GM23338 (cell line): ENCODE results near the gene ADCY3. TPM values are rescaled to one million over a fixed set of nuclear protein-coding genes. Genes with fewer than 3 reads are reported as not detected.

Source experiments
- ATAC-seq: fragments of 200-7000 bp; cut with Tn5 transposase; 3 replicates; pipeline ENCODE4 v1.9.1; 2020
- DNase-seq: peaks from one replicate; pipeline ENCODE4 v3.0.0-alpha.2; 2015; ENCODE audit warnings: low spot score
- H2AFZ ChIP-seq: fragments of 200-600 bp; sonication (generic); 2 replicates; pipeline ENCODE4 v1.8.0; 2016; ENCODE audit warnings: antibody characterized with exemption, mild to moderate bottlenecking, moderate library complexity
- H3F3A ChIP-seq: fragments of 200-600 bp; sonication (generic); replicated peaks from 2 replicates; pipeline ENCODE4 v1.8.0; 2017; ENCODE audit warnings: antibody characterized with exemption, mixed run types, low read depth
- H3K27ac ChIP-seq: fragments of 200-600 bp; sonication (generic); 2 replicates; pipeline ENCODE4 v1.6.1; 2016; ENCODE audit warnings: low read depth
- H3K27me3 ChIP-seq: fragments of 200-600 bp; sonication (generic); 2 replicates; pipeline ENCODE4 v1.8.0; 2016; ENCODE audit warnings: mild to moderate bottlenecking, mixed run types, moderate library complexity; ENCODE audit not compliant: insufficient read depth
- H3K36me3 ChIP-seq: fragments of 200-600 bp; sonication (generic); 2 replicates; pipeline ENCODE4 v1.8.0; 2016; ENCODE audit warnings: mild to moderate bottlenecking; ENCODE audit not compliant: insufficient read depth
- H3K4me1 ChIP-seq: fragments of 200-600 bp; sonication (generic); 2 replicates; pipeline ENCODE4 v1.8.0; 2016; ENCODE audit warnings: mild to moderate bottlenecking, moderate library complexity; ENCODE audit not compliant: insufficient read depth
- H3K4me2 ChIP-seq: fragments of 200-600 bp; sonication (generic); 2 replicates; pipeline ENCODE4 v1.7.1; 2017; ENCODE audit warnings: mixed run types
- H3K4me3 ChIP-seq: fragments of 200-600 bp; sonication (generic); 2 replicates; pipeline ENCODE4 v1.6.1; 2016; ENCODE audit warnings: mixed run types
- H3K79me2 ChIP-seq: fragments of 200-600 bp; sonication (generic); replicated peaks from 2 replicates; pipeline ENCODE4 v1.8.0; 2017; ENCODE audit warnings: mild to moderate bottlenecking; ENCODE audit not compliant: insufficient read depth
- H3K9me2 ChIP-seq: fragments of 200-600 bp; sonication (generic); 2 replicates; pipeline ENCODE4 v1.8.0; 2017; ENCODE audit not compliant: insufficient read depth
- H4K20me1 ChIP-seq: fragments of 200-600 bp; sonication (generic); replicated peaks from 2 replicates; pipeline ENCODE4 v1.8.0; 2017; ENCODE audit warnings: mild to moderate bottlenecking; ENCODE audit not compliant: insufficient read depth
- H3K27ac Mint-ChIP-seq: 2 replicates; pipeline ENCODE4 v1.8.0; 2020; ENCODE audit warnings: inconsistent platforms, mild to moderate bottlenecking, moderate library complexity, mixed read lengths
- H3K27me3 Mint-ChIP-seq: 3 replicates; pipeline ENCODE4 v1.8.0; 2022; ENCODE audit warnings: low read depth, mild to moderate bottlenecking, moderate library complexity, mixed read lengths, inconsistent platforms; ENCODE audit not compliant: insufficient read depth, poor library complexity
- H3K36me3 Mint-ChIP-seq: 3 replicates; pipeline ENCODE4 v1.8.0; 2021; ENCODE audit warnings: low read depth, mild to moderate bottlenecking, inconsistent platforms, moderate library complexity, mixed read lengths
- H3K4me1 Mint-ChIP-seq: 3 replicates; pipeline ENCODE4 v1.8.0; 2020; ENCODE audit warnings: mild to moderate bottlenecking, inconsistent platforms, mixed read lengths
- H3K4me3 Mint-ChIP-seq: 3 replicates; pipeline ENCODE4 v1.8.0; 2021; ENCODE audit warnings: moderate library complexity, mild to moderate bottlenecking, inconsistent platforms, mixed read lengths
- H3K9me3 Mint-ChIP-seq: 3 replicates; pipeline ENCODE4 v1.8.0; 2020; ENCODE audit warnings: moderate library complexity, mild to moderate bottlenecking, inconsistent platforms, mixed read lengths
- CREB1 ChIP-seq: fragments of 250-450 bp; sonication (Bioruptor Pico); IDR thresholded peaks from 2 replicates; pipeline ENCODE4 v1.5.0; 2020; ENCODE audit warnings: low read depth, mild to moderate bottlenecking, moderate library complexity
- EZH2phosphoT487 ChIP-seq: fragments of 200-600 bp; sonication (generic); IDR thresholded peaks from one replicate; pipeline ENCODE4 v1.8.1; 2018; ENCODE audit warnings: antibody characterized with exemption; ENCODE audit not compliant: unreplicated experiment
- NANOG ChIP-seq: IDR thresholded peaks from 2 replicates; pipeline ENCODE4 v1.6.1; 2016; ENCODE audit warnings: antibody characterized with exemption, borderline replicate concordance
- POLR2AphosphoS5 ChIP-seq: IDR thresholded peaks from 2 replicates; pipeline ENCODE4 v1.6.1; 2016; ENCODE audit warnings: antibody characterized with exemption, low read depth
- STAT1 ChIP-seq: IDR thresholded peaks from one replicate; pipeline ENCODE4 v1.6.1; 2016; ENCODE audit warnings: antibody characterized with exemption; ENCODE audit not compliant: unreplicated experiment
- ZNF114 ChIP-seq: fragments of 250-450 bp; sonication (Bioruptor Pico); IDR thresholded peaks from 2 replicates; pipeline ENCODE4 v1.5.0; 2020; ENCODE audit warnings: mild to moderate bottlenecking, moderate library complexity
- ZNF331 ChIP-seq: fragments of 250-450 bp; sonication (Bioruptor Pico); IDR thresholded peaks from 2 replicates; pipeline ENCODE4 v1.5.0; 2020; ENCODE audit warnings: low read depth, mild to moderate bottlenecking, moderate library complexity
- ZNF462 ChIP-seq: fragments of 250-450 bp; sonication (Bioruptor Pico); IDR thresholded peaks from 2 replicates; pipeline ENCODE4 v1.5.0; 2020; ENCODE audit warnings: mild to moderate bottlenecking, moderate library complexity
- polyA plus RNA-seq: library from polyadenylated mRNA; unstranded; fragments of >200 nt; fragmentation: Nextera tagmentation; extraction: Ambion mirVana; gene quantifications from 2 replicates; pipeline ENCODE4 v1.2.1, GENCODE V29; 2016
- total RNA-seq: library from RNA; depleted of rRNA; stranded (reverse); fragments of >200 nt; shearing (Covaris generic); gene quantifications from 2 replicates; pipeline ENCODE4 v1.2.3, GENCODE V29; 2014
- TF ChIP-seq, protein P1 (sequence below), 2 experiments: fragments of 200-600 bp in 1 of 2; sonication (generic) in 1 of 2; conservative IDR thresholded peaks; 2 replicates each; pipeline versions ENCODE4 v1.5.1 to v1.6.1; 2016 to 2017; ENCODE audit warnings: antibody characterized with exemption in 2 of 2, low read depth in 2 of 2, mild to moderate bottlenecking in 2 of 2, moderate library complexity in 1 of 2

ADCY3 gene
- total and polyA plus RNA-seq, 2 experiments from 2014 or later, result 9.7 to 32.4 TPM

DNA sequence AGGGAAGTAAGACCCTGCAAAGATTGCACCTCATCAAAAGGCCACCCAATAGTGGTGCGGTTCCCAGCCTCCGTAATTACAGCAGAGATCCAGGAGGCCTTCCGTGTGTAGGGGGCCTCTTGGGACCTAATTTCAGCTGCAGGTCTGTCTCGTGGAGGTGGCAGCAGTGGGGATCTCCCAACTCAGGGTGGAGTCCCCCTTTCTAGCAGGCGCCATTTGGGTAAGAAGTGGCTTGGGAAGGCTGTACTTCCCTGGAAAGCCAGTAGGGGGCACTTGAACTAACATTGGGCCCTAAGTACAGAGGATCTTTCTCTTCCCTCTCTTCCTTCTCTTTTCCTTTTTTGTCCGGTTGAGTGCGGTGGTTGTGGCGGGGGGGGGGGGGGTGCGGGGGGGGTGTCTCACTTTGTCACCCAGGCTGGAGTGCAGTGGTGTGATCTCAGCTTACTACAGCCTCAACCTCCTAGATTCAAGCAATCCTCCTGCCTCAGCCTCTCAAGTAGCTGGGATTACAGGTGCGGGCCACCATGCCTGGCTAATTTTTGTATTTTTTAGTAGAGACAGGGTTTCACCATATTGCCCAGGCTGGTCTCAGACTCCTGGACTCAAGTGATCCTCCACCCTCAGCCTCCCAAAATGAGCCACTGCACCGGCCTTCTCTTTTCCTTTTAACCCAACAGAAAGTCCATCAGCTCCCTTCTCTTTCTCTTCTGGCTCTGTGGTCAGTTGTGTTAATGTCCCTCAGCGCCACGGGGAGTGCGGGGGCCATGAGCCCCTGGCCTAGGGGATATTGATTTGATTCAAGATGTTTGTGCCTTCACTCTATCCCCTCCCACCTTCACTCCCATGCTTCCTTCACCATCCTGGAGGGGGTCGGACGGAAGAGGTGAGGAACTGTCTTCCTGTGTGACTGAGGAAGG is 94.8 kb downstream of the ADCY3 start:
- peaks cover 55% of the 10 kb centered on the region for H3K4me1 Mint-ChIP-seq
- no peak overlapping the region for H2AFZ ChIP-seq
- peaks cover 13% of the 10 kb centered on the region; the same call in 1 of the 2 replicates for H3F3A ChIP-seq
- no peak for TF ChIP-seq ZNF114
- no peak for TF ChIP-seq CREB1
- TF ChIP-seq, protein P1, sequence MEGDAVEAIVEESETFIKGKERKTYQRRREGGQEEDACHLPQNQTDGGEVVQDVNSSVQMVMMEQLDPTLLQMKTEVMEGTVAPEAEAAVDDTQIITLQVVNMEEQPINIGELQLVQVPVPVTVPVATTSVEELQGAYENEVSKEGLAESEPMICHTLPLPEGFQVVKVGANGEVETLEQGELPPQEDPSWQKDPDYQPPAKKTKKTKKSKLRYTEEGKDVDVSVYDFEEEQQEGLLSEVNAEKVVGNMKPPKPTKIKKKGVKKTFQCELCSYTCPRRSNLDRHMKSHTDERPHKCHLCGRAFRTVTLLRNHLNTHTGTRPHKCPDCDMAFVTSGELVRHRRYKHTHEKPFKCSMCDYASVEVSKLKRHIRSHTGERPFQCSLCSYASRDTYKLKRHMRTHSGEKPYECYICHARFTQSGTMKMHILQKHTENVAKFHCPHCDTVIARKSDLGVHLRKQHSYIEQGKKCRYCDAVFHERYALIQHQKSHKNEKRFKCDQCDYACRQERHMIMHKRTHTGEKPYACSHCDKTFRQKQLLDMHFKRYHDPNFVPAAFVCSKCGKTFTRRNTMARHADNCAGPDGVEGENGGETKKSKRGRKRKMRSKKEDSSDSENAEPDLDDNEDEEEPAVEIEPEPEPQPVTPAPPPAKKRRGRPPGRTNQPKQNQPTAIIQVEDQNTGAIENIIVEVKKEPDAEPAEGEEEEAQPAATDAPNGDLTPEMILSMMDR (conservative IDR thresholded peaks at IDR 0.05; ENCODE audit: low read depth in 2 of 2), result peak; percentile 56 to 65
- no peaks in the 10 kb centered on the region for H3K9me3 Mint-ChIP-seq
- H4K20me1 ChIP-seq, result peaks cover 10% of the 10 kb centered on the region; the same call in 1 of the 2 replicates
- DNase-seq (peak; percentile 31), ATAC-seq (no peak)
- peaks cover 25% of the 10 kb centered on the region for H3K4me1 ChIP-seq
- no peak overlapping the region for H3K4me2 ChIP-seq
- H3K4me3 Mint-ChIP-seq, result no peak overlapping the region; the same call in 2 of the 3 replicates
- H3K79me2 ChIP-seq, result no peaks in the 10 kb centered on the region
- no peaks in the 10 kb centered on the region for H3K27me3 ChIP-seq
- H3K4me3 ChIP-seq, result no peak overlapping the region
- H3K36me3 Mint-ChIP-seq, result peaks cover 68% of the 10 kb centered on the region
- H3K27ac Mint-ChIP-seq, result no peak overlapping the region
- peaks cover 5% of the 10 kb centered on the region; the same call in 1 of the 2 replicates for H3K36me3 ChIP-seq
- H3K27ac ChIP-seq, result no peak overlapping the region
- H3K9me2 ChIP-seq, result no peaks in the 10 kb centered on the region; the same call in 1 of the 2 replicates
- H3K27me3 Mint-ChIP-seq, result peaks cover 36% of the 10 kb centered on the region

- Histone ChIP-seq H4K20me1 (peaks cover 10% of the 10 kb centered on the region; the same call in 1 of the 2 replicates), H3K9me2 (no peaks in the 10 kb centered on the region; the same call in 1 of the 2 replicates), H3K27ac (no peak overlapping the region), H2AFZ (no peak overlapping the region), H3K4me1 (peaks cover 25% of the 10 kb centered on the region), H3K36me3 (peaks cover 5% of the 10 kb centered on the region; the same call in 1 of the 2 replicates), H3K4me2 (no peak overlapping the region), H3K79me2 (no peaks in the 10 kb centered on the region), H3K4me3 (no peak overlapping the region), H3K27me3 (no peaks in the 10 kb centered on the region), H3F3A (peaks cover 17% of the 10 kb centered on the region; the same call in 1 of the 2 replicates)
- H3K27me3 Mint-ChIP-seq, result peaks cover 37% of the 10 kb centered on the region
- H3K36me3 Mint-ChIP-seq, result peaks cover 78% of the 10 kb centered on the region
- peaks cover 55% of the 10 kb centered on the region for H3K4me1 Mint-ChIP-seq
- H3K27ac Mint-ChIP-seq, result no peak overlapping the region
- no peak overlapping the region for H3K4me3 Mint-ChIP-seq
- no peak for DNase-seq
- ATAC-seq, result no peak
- H3K9me3 Mint-ChIP-seq, result no peaks in the 10 kb centered on the region
- TF ChIP-seq POLR2AphosphoS5 (no peak), ZNF462 (CRISPR knock-in tag) (no peak), EZH2phosphoT487 (no peak), STAT1 (no peak), NANOG (no peak), ZNF331 (CRISPR knock-in tag) (no peak)
These were observed 95.9 kb downstream of the ADCY3 start for GRCh38 chr2:24824071-24824588.
